Measurements from ENCODE around the gene MTX1.
"Not testable (repeated sequence)": the region's sequence is repeated elsewhere in the genome, so short reads cannot be mapped to it uniquely, and the experiment has no call there.

Gene MTX1

DNA sequence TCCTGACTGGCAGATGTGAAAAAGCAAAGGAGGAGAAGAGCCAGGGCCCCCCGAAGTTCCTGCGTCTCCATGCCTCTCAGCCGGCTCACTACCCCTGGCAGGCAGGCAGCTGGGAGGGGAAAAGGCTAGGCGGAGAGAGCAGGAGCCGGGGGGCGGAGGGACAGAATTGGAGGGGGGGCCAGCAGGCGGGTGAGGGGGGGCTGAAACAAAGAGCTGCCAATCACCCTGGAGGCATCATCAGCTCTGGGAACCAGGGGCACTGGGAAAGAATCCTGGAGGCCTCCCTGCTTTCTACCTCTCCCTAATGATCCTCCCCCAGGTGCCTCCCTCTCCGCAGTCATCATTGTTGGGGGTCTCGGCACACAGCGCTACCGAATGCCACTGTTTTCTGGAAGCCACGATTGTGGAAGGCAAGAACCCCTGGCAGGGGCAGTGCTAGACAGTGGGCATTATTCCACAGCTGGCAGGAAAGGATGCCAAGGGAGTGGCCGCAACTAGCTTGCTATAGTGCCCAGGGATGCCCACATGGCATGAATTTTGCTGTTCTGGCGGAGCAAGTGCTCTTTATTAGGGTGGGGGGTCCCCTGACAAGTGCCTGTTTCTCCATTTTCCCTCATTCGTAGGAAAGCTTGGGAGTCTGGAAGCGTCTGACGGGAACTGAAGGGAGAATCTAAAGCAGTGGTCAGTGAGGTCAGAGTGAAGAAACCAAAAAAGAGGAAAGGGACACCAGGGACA is 522 bp upstream of the MTX1 start, which contains the start of gene THBS3:
THBS3 (minus strand) TSS at position 92 of the 735 bp plus-strand sequence; CDS start at position 71, 21 bp downstream.
- no peak for DNase-seq (ENCODE audit: low read depth)

DNA sequence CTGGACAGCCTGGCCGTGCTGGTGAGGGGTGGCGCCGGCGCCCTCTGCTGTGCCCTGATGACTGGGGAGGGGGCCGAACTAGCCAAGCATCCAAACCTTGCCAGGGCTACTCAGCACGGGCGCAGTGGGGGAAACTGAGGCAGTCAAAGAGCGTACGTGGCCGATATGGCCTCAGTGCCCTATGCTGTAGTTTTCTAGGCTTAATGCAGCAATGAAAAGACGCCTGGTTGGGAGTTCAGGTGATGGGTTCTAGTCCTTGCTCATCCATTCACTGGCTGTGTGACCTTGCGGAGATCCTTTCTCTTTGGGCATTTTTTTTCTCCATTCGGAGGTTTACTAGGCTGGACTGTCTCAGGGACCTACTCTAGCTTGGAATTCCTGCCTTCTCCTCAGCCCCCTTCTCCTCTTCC is 822 bp downstream of the MTX1 start:
- no peak for DNase-seq (ENCODE audit: low read depth)

DNA sequence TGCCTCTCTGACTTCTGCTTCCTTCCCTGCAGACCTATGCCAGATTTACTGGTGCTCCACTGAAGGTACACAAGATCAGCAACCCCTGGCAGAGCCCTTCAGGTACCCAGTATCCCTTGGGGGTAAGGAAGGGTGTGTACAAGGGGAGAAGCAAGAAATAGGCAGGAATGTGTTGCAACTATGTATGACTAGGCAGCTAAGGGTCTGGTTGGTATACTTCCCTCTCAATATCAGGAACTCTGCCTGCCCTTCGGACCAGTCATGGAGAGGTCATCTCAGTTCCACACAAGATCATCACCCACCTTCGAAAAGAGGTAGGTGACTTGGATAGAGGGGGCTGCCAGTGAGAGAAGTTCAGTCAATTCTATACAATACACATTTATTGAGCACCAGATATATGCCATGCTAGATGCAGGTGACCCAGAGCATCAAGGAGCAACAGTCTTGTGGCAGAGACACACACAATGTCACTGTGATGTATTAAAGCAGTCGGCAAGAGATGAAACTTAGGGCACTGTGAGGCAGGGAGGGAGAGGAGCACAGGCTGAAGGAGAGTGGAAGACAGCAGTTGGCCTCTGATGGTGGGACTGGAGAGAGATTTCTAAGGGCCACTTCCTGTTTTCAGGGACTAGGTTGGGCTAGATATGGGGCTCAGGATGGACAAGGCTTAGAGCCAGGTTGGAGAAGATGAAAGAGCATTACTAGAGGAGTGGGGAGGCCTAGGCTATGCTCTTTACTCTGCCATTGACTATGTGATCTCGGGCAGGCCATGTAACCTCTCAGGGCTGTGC is 2.0 kb downstream of the MTX1 start:
- DNase-seq (ENCODE audit: low read depth) = no peak

DNA sequence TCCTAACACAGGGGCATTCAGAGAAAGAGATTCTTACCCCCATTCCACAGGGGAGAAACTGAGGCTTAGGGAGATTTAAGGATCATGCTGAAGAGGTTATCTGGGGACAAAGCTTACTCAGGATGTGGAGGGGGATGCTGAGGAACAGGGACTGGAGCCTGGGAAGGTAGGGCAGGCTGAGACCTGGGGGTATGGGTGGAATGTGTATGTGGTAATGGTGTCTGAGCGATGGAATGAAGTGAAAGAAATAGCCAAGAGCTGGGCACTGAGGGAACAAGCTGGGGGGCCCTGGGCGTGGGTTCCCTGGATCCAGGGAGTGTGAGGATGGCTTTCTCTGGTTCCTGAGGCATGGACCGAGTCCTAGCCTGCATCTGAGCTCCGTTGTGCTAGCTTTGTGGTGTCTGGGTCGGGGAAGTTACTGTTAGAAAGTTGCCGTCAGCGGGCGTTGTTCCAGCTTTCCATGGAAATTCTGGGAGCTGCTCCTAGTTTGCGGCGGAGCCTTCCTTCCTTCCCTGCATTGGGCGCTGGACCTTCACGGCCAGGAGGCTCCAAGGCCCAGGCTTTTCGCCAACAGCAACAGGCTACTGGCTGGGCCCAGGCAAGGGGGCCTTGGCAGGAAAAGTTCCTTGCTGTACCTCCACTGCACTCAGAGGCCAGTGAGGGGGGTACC is 3.0 kb downstream of the MTX1 start:
- not testable (repeated sequence) for DNase-seq (ENCODE audit: low read depth)

DNA sequence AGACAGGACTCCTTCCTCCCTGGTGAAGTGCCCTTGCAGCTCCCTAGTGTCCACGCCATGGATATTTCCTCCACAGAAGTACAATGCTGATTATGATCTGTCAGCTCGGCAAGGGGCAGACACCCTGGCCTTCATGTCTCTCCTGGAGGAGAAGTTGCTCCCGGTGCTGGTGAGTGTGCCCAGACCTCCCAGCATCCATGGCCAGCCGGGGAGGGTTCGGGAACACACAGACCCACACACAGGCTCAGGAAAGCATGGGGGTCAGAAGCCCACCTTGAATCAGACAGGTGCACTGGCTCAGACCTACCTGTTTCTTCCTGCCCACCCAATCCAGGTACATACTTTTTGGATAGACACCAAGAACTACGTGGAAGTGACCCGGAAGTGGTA is 3.6 kb downstream of the MTX1 start:
- DNase-seq (ENCODE audit: low read depth) = not testable (repeated sequence)

DNA sequence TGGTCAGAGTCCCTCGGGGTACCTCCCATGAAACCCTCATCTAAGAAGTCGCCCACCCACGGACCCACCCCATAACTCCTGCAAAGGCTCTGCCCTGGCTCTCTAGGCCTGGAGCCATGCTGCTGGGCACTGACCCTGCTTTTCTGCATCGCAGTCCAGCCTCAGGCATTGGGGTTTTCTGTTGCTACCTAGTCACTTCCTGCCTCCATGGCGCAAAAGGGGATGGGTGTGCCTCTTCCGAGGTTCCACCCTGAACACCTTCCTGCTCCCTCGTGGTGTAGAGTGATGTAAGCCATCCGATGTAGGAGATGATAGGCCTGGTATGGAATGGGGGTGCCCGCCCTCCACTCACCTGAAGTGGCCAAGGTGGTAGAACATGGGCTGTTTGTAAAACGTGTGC is 6.2 kb downstream of the MTX1 start:
- DNase-seq (ENCODE audit: low read depth) = not testable (repeated sequence)

DNA sequence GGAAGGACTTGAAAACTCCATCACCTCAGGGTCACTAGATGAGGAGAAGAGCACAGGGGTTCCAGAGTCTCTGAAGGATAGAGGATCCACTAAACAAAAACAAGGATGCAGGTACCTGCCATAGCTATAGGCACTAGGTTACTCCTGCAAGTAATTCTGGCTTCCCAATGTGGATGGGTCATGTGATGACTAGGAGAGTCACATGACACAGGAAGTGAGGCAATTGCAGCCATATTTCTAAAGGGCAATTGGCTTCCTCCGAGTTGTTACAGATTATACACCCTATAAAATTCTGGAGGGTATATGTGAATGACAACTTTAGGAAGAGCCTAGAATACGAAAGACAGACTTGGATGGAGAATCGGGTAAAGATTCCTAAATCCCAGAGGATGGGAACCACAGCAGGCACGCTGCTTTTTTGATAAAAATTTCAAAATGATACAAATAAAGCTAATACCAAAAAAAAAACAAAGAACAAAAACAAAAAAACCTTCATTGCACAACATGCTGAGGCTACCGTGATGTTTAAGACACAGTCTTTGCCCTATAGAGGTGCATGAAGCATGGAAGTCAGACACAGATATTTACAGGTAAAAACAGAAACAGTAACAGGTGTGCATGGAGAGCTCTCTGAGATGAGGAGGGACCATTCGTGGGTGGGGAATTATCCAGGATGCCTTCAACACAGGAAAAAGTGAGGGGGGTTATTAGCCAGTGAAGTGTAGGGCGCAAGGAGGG is 10.5 kb downstream of the MTX1 start:
- no peak for DNase-seq (ENCODE audit: low read depth)

DNA sequence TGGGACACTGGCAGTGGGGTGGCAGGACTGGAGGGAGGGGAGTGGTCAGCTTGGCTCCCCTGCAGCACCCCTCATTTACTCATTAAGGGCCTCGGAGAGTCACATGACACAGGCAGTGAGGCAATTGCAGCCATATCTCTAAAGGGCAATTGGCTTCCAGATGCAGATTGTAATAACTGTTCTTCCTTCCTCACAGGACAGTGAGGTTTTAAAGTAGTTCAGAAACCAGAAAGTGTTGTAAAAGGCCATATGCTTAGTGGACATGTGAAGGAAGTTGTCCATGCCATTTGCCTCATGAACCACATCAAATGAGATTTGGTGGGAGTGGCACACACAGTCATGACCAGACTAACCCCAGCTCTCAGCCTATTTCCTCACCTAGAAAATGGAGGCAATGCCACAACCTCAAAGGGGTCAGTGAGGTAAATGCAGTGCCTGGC is 11.1 kb downstream of the MTX1 start:
- no peak for DNase-seq (ENCODE audit: low read depth)

DNA sequence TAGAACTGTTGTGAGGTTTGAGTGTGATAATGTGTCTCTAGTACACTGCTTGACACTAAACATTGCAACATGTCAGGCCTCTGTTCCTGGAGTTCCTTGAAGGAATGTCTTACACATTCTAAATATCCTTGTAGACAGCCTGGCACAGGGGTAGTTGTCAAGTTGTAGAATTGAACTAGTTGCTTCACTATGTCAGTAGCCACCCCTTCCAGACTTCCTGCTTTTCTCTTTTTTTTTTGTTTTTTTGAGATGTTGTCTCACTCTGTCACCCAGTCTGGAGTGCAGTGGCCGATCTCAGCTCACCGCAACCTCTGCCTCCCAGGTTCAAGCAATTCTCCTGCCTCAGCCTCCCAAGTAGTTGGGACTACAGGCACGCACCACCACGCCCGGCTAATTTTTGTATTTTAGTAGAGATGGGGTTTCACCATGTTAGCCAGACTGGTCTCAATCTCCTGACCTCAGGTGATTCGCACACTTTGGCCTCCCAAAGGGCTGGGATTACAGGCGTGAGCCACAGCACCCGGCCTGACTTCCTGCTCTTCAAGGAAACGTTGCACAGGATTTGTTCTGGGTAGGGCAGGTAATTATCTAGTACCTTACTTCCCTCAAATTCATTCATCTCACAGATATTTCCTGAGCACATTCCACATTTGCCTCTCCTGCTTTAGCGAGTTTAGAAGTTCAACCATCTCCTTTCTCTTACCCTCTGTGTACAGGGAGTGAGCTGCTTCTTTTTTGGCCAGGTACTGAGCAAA is 11.9 kb downstream of the MTX1 start:
- DNase-seq (ENCODE audit: low read depth) = not testable (repeated sequence)

DNA sequence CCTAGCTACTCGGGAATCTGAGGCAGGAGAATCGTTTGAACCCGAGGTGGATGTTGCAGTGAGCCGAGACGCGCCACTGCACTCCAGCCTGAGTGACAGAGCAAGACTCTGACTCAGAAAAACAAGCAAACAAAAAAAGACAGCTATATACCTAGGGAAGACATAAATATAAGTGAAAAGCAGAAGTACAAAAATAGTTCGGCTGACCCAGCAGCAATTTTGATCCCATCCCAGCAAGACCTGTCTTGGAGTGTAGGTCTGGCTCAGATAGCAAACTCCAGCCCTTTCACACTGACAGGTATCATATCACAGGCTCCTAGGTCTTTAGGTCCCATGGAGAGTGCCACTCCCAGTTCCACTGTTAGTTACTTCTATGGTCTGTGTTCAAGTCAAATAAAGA is 14.6 kb downstream of the MTX1 start:
- DNase-seq (ENCODE audit: low read depth) = no peak

DNA sequence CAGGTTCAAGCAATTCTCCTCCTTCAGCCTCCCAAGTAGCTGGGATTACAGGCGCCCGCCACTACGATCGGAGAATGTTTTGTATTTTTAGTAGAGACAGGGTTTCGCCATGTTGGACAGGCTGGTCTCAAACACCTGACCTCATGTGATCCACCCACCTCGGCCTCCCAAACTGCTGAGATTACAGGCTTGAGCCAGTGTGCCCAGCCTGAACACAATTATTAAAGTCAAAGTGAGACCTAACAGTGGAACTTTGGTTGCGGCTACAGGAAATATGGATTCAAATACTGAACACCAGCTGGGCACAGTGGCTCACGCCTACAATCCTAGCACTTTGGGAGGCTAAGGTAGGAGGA is 16.9 kb downstream of the MTX1 start:
- DNase-seq (ENCODE audit: low read depth) = not testable (repeated sequence)

DNA sequence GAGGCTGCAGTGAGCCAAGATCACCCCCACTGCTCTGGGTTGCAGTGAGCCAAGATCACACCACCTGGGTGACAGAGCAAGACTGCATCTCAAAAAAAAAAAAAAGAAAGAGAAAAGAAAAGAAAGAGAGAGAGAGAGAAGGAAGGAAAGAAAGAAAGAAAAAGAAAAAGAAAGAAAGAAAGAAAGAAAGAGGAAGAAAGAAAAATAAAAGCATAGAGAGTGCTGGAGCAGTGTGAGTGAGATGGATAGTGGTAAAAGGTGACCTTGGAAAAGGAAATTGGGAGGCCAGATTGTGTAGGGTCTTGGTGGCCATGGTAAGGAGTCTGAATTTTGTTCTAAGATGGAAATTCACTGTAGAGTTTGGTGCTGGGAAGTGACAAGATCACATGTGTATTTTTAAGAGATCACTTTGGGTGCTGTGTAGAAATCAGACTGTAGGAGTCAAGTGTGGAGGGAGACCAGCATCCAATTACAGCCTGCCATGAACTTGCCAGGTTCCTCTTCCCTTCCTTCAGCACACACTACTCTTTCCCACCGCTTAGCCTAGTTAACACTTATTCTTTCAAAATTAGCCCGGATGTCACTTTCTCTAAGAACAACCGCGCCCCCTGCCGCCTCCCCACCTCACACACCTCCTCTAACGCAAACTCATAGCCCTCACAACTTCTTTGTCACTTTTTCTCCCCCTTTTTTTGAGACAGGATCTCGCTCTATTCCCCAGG is 17.9 kb downstream of the MTX1 start:
- peak; percentile 77 for DNase-seq (ENCODE audit: low read depth)

DNA sequence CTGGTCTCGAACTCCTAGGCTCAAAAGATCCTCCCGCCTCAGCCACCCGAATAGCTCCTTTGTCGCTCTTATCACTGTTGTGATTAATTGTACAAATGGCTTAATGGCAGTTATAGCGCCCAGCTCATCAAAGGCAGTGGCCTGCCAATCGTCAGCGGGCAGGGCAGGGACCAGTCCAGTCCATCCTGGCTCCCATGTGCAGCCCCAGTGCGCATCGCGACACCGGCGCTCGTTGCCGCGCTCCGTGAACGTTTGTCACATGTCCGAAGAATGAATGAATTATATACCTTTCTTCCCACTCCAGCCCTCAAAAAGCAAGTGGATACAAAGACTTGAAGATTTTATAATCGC is 18.4 kb downstream of the MTX1 start:
- DNase-seq (ENCODE audit: low read depth) = no peak

DNA sequence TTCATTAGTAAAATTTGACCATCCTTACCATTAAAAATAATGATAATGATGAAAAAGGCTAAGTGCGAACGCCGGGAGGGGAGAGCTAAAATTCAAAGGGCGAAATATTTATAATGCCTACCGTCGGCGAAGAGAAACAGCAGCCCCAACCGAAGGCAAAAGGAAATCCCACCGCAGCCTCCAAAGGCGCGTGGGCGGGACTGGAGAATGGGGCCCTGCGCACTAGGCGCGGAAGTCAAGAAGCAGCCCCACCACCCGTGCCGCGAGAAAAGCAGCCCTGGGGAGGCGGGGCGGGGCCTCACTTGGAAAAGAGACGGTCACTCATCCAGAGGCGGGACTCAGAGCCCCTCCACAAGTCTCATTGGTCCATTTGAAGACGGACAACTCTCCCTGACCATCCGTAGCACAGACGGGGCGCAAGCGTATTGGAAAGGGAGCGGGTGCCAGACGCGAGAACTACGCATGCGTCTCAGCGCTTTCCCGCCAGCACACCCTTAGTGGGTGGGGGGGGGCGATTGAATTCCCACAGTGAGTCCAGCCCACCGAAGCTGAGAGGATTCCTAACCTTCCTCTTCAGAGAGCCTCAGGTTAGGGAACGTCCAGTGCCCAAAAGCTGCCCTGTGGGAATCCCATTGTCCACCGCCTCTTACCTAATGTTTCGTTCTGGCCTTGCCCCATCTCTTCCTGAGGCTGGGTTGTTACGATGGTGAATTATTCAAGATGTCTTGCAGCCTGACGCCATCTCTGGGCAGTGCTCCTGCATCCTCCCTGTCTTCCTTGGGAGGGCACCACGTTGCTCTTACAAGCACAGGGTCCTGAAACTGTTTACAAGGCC is 19.0 kb downstream of the MTX1 start:
- peak; percentile 96 for DNase-seq (ENCODE audit: low read depth)

DNA sequence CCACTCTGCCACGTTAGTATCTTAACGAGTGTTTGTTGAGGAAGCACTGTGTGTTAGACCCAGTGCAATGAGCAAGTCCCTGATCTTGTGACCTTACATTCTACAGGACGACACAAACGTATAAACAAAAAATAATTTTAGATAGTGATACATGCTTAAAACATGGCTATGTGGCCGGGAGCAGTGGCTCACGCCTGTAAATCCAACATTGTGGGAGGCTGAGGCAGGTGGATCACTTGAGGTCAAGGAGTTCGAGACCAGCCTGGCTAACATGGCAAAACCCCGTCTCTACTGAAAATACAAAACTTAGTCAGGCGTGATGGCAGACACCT is 19.6 kb downstream of the MTX1 start:
- DNase-seq (ENCODE audit: low read depth) = no peak

DNA sequence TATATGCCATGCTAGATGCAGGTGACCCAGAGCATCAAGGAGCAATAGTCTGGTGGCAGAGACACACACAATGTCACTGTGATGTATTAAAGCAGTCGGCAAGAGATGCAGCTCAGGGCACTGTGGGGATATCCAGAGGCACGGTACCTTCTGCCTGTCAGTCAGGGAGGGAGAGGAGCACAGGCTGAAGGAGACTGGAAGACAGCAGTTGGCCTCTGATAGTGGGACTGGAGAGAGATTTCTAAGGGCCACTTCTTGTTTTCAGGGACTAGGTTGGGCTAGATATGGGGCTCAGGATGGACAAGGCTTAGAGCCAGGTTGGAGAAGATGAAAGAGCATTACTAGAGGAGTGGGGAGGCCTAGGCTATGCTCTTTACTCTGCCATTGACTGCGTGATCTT is 22.8 kb downstream of the MTX1 start:
- DNase-seq (ENCODE audit: low read depth) = not testable (repeated sequence)

DNA sequence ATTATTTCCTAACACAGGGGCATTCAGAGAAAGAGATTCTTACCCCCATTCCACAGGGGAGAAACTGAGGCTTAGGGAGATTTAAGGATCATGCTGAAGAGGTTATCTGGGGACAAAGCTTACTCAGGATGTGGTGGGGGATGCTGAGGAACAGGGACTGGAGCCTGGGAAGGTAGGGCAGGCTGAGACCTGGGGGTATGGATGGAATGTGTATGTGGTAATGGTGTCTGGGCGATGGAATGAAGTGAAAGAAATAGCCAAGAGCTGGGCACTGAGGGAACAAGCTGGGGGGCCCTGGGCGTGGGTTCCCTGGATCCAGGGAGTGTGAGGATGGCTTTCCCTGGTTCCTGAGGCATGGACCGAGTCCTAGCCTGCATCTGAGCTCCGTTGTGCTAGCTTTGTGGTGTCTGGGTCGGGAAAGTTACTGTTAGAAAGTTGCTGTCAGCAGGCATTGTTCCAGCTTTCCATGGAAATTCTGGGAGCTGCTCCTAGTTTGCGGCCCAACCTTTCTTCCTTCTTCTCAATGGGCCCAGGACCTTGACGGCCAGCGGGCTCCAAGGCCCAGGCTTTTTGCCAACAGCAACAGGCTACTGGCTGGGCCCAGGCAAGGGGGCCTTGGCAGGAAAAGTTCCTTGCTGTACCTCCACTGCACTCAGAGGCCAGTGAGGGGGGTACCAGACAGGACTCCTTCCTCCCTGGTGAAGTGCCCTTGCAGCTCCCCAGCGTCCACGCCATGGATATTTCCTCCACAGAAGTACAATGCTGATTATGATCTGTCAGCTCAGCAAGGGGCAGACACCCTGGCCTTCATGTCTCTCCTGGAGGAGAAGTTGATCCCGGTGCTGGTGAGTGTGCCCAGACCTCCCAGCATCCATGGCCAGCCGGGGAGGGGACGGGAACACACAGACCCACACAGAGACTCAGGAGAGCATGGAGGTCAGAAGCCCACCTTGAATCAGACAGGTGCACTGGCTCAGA is 23.8 kb downstream of the MTX1 start:
- not testable (repeated sequence) for DNase-seq (ENCODE audit: low read depth)

DNA sequence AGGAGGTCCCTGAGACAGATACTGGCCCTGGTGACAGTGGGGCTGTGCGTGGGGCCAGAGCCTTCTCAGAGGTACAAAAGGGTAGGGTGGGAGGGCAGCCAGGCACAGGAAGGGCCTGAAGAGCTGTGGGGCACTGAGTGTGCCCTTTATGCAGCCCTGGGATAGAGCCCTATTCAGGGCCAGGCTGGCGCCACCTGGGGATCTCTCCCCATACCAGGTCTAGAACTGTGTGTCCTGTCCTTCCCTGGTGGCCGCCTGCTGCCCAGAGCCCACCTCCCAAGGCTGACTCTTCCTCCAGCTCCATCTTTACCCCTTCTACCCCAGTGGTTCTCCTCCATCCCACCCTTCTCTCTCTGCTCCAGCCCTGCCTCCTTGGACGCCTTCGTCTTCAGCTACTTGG is 25.0 kb downstream of the MTX1 start:
- DNase-seq (ENCODE audit: low read depth) = not testable (repeated sequence)

DNA sequence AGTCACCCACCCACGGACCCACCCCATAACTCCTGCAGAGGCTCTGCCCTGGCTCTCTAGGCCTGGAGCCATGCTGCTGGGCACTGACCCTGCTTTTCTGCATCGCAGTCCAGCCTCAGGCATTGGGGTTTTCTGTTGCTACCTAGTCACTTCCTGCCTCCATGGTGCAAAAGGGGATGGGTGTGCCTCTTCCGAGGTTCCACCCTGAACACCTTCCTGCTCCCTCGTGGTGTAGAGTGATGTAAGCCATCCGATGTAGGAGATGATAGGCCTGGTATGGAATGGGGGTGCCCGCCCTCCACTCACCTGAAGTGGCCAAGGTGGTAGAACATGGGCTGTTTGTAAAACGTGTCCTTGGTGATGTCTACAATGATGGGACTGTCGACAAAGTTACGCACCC is 26.9 kb downstream of the MTX1 start:
- DNase-seq (ENCODE audit: low read depth) = not testable (repeated sequence)
